Parathyroid adenoma (tissue), 2 donors: ENCODE data around the gene SKI.

Experiments used
- H2AFZ ChIP-seq: fragments of 300-600 bp; sonication (generic); one replicate; pipeline ENCODE4 v1.7.0; 2017; ENCODE audit warnings: antibody characterized with exemption, mild to moderate bottlenecking
- H3K27ac ChIP-seq: fragments of 300-600 bp; sonication (generic); one replicate; pipeline ENCODE4 v1.7.0; 2017
- H3K27me3 ChIP-seq: fragments of 300-600 bp; sonication (generic); one replicate; pipeline ENCODE4 v1.7.0; 2017; ENCODE audit warnings: low read length; ENCODE audit not compliant: control insufficient read depth, insufficient read depth
- H3K36me3 ChIP-seq: fragments of 300-600 bp; sonication (generic); one replicate; pipeline ENCODE4 v1.7.0; 2017; ENCODE audit warnings: low read length; ENCODE audit not compliant: control insufficient read depth, insufficient read depth
- H3K4me1 ChIP-seq: fragments of 300-600 bp; sonication (generic); one replicate; pipeline ENCODE4 v1.7.0; 2017; ENCODE audit warnings: control low read depth
- H3K4me2 ChIP-seq: fragments of 300-600 bp; sonication (generic); one replicate; pipeline ENCODE4 v1.7.0; 2017; ENCODE audit warnings: low read length
- H3K4me3 ChIP-seq: fragments of 300-600 bp; sonication (generic); one replicate; pipeline ENCODE4 v1.7.0; 2017; ENCODE audit warnings: low read depth, low read length
- H3K79me2 ChIP-seq: fragments of 300-600 bp; sonication (generic); one replicate; pipeline ENCODE4 v1.7.0; 2017; ENCODE audit warnings: control low read depth
- H3K9ac ChIP-seq: fragments of 300-600 bp; sonication (generic); one replicate; pipeline ENCODE4 v1.7.0; 2017; ENCODE audit warnings: mild to moderate bottlenecking
- H3K9me3 ChIP-seq: fragments of 300-600 bp; sonication (generic); one replicate; pipeline ENCODE4 v1.7.0; 2017; ENCODE audit warnings: low read length; ENCODE audit not compliant: control insufficient read depth
- TF ChIP-seq, protein P1 (sequence below): fragments of 300-600 bp; sonication (generic); IDR thresholded peaks from one replicate; pipeline ENCODE4 v1.7.0; 2017; ENCODE audit warnings: antibody characterized with exemption, mild to moderate bottlenecking
- donor health status: primary hyperparathyroidism.

SKI gene

DNA sequence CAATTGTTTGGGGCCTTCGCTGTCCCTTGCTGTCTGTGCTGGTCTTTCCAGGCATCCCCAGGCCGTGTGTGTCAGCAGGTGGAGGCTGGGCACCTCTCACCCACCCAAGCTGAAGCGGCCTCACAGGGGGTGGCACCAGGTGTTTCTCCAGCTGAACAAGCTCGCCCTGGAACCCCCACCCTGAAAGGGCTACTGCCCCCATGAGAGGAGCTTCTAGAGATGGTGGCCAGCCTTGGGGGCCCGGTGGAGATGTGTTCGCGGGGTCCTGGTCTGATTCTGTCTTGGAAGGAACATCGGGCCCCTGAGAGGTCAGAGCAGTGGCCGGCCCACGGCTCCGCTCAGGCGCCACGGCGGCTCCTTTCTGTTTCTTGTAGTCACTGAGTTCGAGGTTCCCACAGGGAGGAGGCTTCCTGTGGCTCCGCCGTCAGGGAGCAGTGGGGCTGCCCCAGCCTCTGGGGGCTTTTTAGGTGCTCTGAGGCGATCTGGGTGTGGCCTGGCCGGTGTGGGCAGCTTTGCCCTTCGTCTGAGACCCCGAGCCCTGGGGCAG lies 46.9 kb downstream of the SKI start:
- H3K4me1 ChIP-seq = no peaks in the 10 kb centered on the region
- TF ChIP-seq, protein P1, sequence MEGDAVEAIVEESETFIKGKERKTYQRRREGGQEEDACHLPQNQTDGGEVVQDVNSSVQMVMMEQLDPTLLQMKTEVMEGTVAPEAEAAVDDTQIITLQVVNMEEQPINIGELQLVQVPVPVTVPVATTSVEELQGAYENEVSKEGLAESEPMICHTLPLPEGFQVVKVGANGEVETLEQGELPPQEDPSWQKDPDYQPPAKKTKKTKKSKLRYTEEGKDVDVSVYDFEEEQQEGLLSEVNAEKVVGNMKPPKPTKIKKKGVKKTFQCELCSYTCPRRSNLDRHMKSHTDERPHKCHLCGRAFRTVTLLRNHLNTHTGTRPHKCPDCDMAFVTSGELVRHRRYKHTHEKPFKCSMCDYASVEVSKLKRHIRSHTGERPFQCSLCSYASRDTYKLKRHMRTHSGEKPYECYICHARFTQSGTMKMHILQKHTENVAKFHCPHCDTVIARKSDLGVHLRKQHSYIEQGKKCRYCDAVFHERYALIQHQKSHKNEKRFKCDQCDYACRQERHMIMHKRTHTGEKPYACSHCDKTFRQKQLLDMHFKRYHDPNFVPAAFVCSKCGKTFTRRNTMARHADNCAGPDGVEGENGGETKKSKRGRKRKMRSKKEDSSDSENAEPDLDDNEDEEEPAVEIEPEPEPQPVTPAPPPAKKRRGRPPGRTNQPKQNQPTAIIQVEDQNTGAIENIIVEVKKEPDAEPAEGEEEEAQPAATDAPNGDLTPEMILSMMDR = no peak
- H3K27ac ChIP-seq = no peak overlapping the region

DNA sequence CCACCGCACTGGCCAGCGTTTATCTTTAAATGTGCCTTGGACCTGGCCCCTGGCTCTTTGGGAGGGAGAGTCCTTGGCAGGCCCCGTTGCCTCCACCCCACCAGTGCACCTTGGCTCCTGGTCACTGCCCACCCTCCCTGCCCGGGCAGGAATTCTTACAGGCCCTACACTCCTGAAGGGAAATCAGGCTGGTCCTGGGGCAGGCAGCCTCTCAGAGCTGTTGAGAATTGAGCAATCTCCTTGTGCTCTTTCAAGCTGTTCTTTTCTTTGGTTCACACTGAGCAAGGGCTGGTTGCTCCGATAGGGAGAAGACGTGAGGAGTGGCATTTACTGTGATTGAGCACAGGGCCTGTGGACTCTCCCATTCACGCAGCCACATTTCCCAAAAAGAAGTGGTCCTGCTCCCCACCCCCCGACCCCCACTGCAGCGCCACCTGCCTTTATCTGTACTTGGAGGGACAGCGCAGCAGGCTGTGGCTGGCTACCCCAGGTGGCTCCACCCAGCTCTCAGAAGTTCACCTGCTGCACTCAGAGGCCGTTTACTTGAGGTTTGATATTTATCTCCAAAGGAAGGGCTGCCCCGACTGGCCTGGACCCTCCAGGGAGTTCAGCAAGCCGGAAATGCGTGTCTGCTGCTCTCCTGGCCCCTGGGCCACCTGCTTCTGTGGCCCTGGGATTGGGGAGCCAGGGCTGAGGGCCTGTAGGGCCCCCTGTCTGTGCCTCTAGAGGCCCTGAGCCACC lies 47.8 kb downstream of the SKI start:
- TF ChIP-seq, protein P1 = no peak
- no peaks in the 10 kb centered on the region for H3K4me1 ChIP-seq
- H3K9me3 ChIP-seq = no peaks in the 10 kb centered on the region
- H3K4me2 ChIP-seq = no peak overlapping the region
- H3K27me3 ChIP-seq = no peaks in the 10 kb centered on the region
- no peak overlapping the region for H3K27ac ChIP-seq
- no peaks in the 10 kb centered on the region for H3K36me3 ChIP-seq
- H3K79me2 ChIP-seq = peaks cover 19% of the 10 kb centered on the region
- no peak overlapping the region for H3K4me3 ChIP-seq
- no peak overlapping the region for H2AFZ ChIP-seq
- H3K9ac ChIP-seq = no peak overlapping the region

More for the DNA sequence above, 46.9 kb downstream of the SKI start:
- Histone ChIP-seq H3K9me3 (no peaks in the 10 kb centered on the region), H3K4me3 (no peak overlapping the region), H3K4me2 (no peak overlapping the region), H3K36me3 (no peaks in the 10 kb centered on the region), H3K9ac (no peak overlapping the region), H2AFZ (no peak overlapping the region), H3K79me2 (peaks cover 19% of the 10 kb centered on the region), H3K27me3 (no peaks in the 10 kb centered on the region)

- H3K9ac ChIP-seq = no peak overlapping the region
- H3K9me3 ChIP-seq = no peaks in the 10 kb centered on the region
- TF ChIP-seq, protein P1 = no peak
- no peaks in the 10 kb centered on the region for H3K4me1 ChIP-seq
- H3K4me2 ChIP-seq = no peak overlapping the region
- no peaks in the 10 kb centered on the region for H3K36me3 ChIP-seq
- no peak overlapping the region for H3K27ac ChIP-seq
- peaks cover 15% of the 10 kb centered on the region for H3K79me2 ChIP-seq
- no peaks in the 10 kb centered on the region for H3K27me3 ChIP-seq
- H3K4me3 ChIP-seq = no peak overlapping the region
- H2AFZ ChIP-seq = no peak overlapping the region
Measured at GRCh38 chr1:2276803-2277580, 48.9 kb downstream of the SKI start.

GRCh38 chr1:2277741-2278488 lies 49.8 kb downstream of the SKI start:
- Histone ChIP-seq H3K9ac (no peak overlapping the region), H3K9me3 (no peaks in the 10 kb centered on the region), H3K4me2 (no peak overlapping the region), H3K4me1 (no peaks in the 10 kb centered on the region), H3K4me3 (no peak overlapping the region), H3K27ac (no peak overlapping the region), H2AFZ (no peak overlapping the region), H3K79me2 (peaks cover 14% of the 10 kb centered on the region), H3K27me3 (no peaks in the 10 kb centered on the region), H3K36me3 (no peaks in the 10 kb centered on the region)
- TF ChIP-seq, protein P1 = no peak
